Trophoblast cell (in vitro differentiated cells and primary cell): Measurements from ENCODE around the gene HLCS.
A peak's percentile ranks its signal among the peaks of the same experiment; 100 is the strongest.

ENCODE experiments used
- DNase-seq, 2 donors: peaks; one replicate each; pipeline ENCODE4 v3.0.0-alpha.2; 2016
- H2AFZ ChIP-seq: 2 replicates; pipeline ENCODE4 v1.6.1; 2013; ENCODE audit warnings: low read length, moderate library complexity, mild to moderate bottlenecking; ENCODE audit not compliant: insufficient read depth, poor library complexity
- H2AK5ac ChIP-seq: 2 replicates; pipeline ENCODE4 v1.6.1; 2013; ENCODE audit warnings: mild to moderate bottlenecking, low read length
- H2BK120ac ChIP-seq: 2 replicates; pipeline ENCODE4 v1.6.1; 2013; ENCODE audit warnings: low read length, mild to moderate bottlenecking, moderate library complexity; ENCODE audit not compliant: insufficient read depth, poor library complexity
- H2BK12ac ChIP-seq: 2 replicates; pipeline ENCODE4 v1.6.1; 2013; ENCODE audit warnings: mild to moderate bottlenecking, low read length, moderate library complexity
- H2BK5ac ChIP-seq: 2 replicates; pipeline ENCODE4 v1.6.1; 2013; ENCODE audit warnings: low read length, low read depth, moderate library complexity, mild to moderate bottlenecking; ENCODE audit not compliant: poor library complexity
- H3K14ac ChIP-seq: 2 replicates; pipeline ENCODE4 v1.6.1; 2013; ENCODE audit warnings: mild to moderate bottlenecking, low read length
- H3K18ac ChIP-seq: 2 replicates; pipeline ENCODE4 v1.6.1; 2013; ENCODE audit warnings: mild to moderate bottlenecking, low read length
- H3K23ac ChIP-seq: 2 replicates; pipeline ENCODE4 v1.6.1; 2013; ENCODE audit warnings: low read length
- H3K27ac ChIP-seq: 2 replicates; pipeline ENCODE4 v1.5.1; 2013; ENCODE audit warnings: low read depth, mild to moderate bottlenecking, inconsistent platforms, low read length, moderate library complexity
- H3K27me3 ChIP-seq: 2 replicates; pipeline ENCODE4 v1.6.1; 2013; ENCODE audit warnings: inconsistent platforms, mild to moderate bottlenecking, low read length, moderate library complexity; ENCODE audit not compliant: insufficient read depth
- H3K36me3 ChIP-seq, 2 experiments: 1 replicate in 1 of 2; 2 replicates in 1 of 2; pipeline ENCODE4 v1.6.1; 2013; ENCODE audit warnings: low read length in 2 of 2, mild to moderate bottlenecking in 2 of 2, moderate library complexity in 1 of 2; ENCODE audit not compliant: insufficient read depth in 2 of 2, control insufficient read depth in 1 of 2
- H3K4ac ChIP-seq: 2 replicates; pipeline ENCODE4 v1.6.1; 2013; ENCODE audit warnings: low read depth, mild to moderate bottlenecking, low read length, moderate library complexity
- H3K4me1 ChIP-seq, 2 experiments: 1 replicate in 1 of 2; 2 replicates in 1 of 2; pipeline ENCODE4 v1.6.1; 2013; ENCODE audit warnings: low read length in 2 of 2, mild to moderate bottlenecking in 2 of 2, moderate library complexity in 1 of 2; ENCODE audit not compliant: insufficient read depth in 2 of 2, control insufficient read depth in 1 of 2
- H3K4me2 ChIP-seq: 2 replicates; pipeline ENCODE4 v1.6.1; 2013; ENCODE audit warnings: inconsistent platforms, mild to moderate bottlenecking, low read length, moderate library complexity
- H3K4me3 ChIP-seq: 2 replicates; pipeline ENCODE4 v1.5.1; 2013; ENCODE audit warnings: mild to moderate bottlenecking, low read depth, low read length, inconsistent platforms
- H3K79me1 ChIP-seq: one replicate; pipeline ENCODE4 v1.6.1; 2013; ENCODE audit warnings: low read length
- H3K79me2 ChIP-seq: 2 replicates; pipeline ENCODE4 v1.6.1; 2013; ENCODE audit warnings: low read length, mild to moderate bottlenecking; ENCODE audit not compliant: control insufficient read depth, insufficient read depth, poor library complexity
- H3K9ac ChIP-seq: 2 replicates; pipeline ENCODE4 v1.6.1; 2013; ENCODE audit warnings: mild to moderate bottlenecking, low read length
- H3K9me3 ChIP-seq: 2 replicates; pipeline ENCODE4 v1.6.1; 2013; ENCODE audit warnings: low read depth, mild to moderate bottlenecking, control low read depth, inconsistent platforms, low read length; ENCODE audit not compliant: insufficient read depth
- H4K12ac ChIP-seq: 2 replicates; pipeline ENCODE4 v1.6.1; 2013; ENCODE audit warnings: low read depth, mild to moderate bottlenecking, low read length, moderate library complexity
- H4K8ac ChIP-seq: 2 replicates; pipeline ENCODE4 v1.6.1; 2013; ENCODE audit warnings: low read depth, mild to moderate bottlenecking, low read length, moderate library complexity
- H4K91ac ChIP-seq: one replicate; pipeline ENCODE4 v1.6.1; 2013; ENCODE audit warnings: low read depth, mild to moderate bottlenecking, low read length, moderate library complexity
- WGBS: extraction: QIAGEN DNeasy Blood & Tissue Kit; methylation state at CpG from one replicate; pipeline ENCODE4 v1.1.7; 2013; ENCODE audit warnings: missing lambda C conversion rate; ENCODE audit not compliant: insufficient read length, insufficient coverage; ENCODE audit errors: extremely low coverage; 5-methylcytosine and 5-hydroxymethylcytosine counted together

Gene HLCS

DNA sequence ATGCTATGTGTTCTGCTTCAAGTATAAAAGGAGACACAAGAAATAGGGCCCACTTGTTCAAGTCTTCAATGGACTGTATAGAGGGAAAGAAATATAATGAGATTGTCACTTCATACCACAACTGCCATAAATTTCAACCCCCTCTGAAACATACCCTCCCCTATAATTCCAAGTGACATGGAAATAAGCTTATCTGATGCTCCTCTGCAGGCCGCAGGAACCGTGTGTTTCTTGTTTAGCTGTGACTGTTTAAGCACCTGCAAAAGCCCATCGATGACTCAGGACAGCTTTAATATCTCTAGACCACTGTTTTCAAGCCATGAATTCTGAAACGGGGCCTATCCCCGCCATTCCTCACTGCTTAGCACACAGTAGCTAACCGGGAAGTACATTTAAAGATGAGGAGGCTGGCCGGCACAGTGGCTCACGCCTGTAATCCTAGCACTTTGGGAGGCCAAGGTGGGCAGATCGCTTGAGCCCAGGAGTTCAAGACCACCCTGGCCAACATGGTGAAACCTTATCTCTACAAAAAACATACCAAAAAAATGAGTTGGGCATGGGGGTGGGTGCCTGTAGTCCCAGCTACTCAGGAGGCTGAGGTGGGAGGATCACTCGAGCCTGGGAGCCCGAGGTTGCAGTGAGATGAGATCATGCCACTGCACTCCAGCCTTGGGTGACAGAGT is 4.2 kb downstream of the HLCS start:
- Histone ChIP-seq H3K23ac (no peak overlapping the region), H3K79me2 (peaks cover 9% of the 10 kb centered on the region), H3K27me3 (no peaks in the 10 kb centered on the region), H4K12ac (no peak overlapping the region), H3K4ac (no peak overlapping the region), H3K9ac (no peak overlapping the region), H3K36me3 (no peaks in the 10 kb centered on the region), H2AK5ac (no peak overlapping the region), H3K4me3 (no peak overlapping the region), H3K79me1 (peaks cover 15% of the 10 kb centered on the region), H3K9me3 (no peaks in the 10 kb centered on the region), H4K91ac (no peak overlapping the region), H2BK5ac (no peak overlapping the region), H3K18ac (no peak overlapping the region), H2BK12ac (no peak overlapping the region), H2BK120ac (no peak overlapping the region), H3K4me1 (peaks cover 0 to 5% of the 10 kb centered on the region in 2 experiments), H3K27ac (no peak overlapping the region), H2AFZ (no peak overlapping the region), H3K4me2 (no peak overlapping the region), H3K14ac (no peak overlapping the region), H4K8ac (no peak overlapping the region)
- no CpG with 5 or more reads among the region's 11 CpGs for WGBS
- DNase-seq: peak; percentile 35 to 53

DNA sequence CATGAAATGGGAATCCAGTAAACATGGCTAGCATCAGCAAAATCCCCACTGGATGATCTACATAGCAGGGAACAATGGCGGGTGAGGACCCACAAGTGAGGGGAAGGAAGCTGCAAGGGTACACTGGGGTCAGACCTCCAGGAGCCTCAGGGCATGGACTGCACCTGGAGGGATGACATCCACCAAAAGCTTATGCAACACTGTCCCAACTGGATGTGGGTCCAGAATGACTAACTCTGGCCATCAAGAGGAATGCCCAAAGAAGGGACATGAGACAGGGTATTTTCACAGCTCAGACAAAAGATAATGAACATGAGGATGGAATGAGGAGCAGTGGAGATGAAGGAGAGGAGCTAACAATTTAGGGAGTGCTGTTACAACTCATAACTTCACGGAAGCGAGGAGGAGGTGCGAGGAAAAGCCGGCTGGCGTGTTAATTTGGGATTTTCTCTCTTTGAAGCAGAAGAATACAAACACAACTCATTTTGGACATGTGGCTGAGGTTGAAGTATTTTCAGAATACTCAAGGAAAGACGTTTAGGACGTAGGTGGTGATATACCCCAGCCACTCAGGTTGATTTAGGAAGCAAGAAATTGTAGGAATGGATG is 5.7 kb downstream of the HLCS start:
- Histone ChIP-seq H3K4me3 (no peak overlapping the region), H3K79me2 (peaks cover under 1% of the 10 kb centered on the region), H3K4ac (no peak overlapping the region), H3K9ac (no peak overlapping the region), H3K14ac (no peak overlapping the region), H3K18ac (no peak overlapping the region), H2BK12ac (no peak overlapping the region), H2AK5ac (no peak overlapping the region), H2BK5ac (no peak overlapping the region), H2BK120ac (no peak overlapping the region), H3K27me3 (no peaks in the 10 kb centered on the region), H3K23ac (no peak overlapping the region), H3K4me2 (no peak overlapping the region), H4K91ac (no peak overlapping the region), H4K12ac (no peak overlapping the region), H3K79me1 (peaks cover 5% of the 10 kb centered on the region), H2AFZ (no peak overlapping the region), H3K4me1 (peaks cover 0 to 3% of the 10 kb centered on the region in 2 experiments), H3K36me3 (no peaks in the 10 kb centered on the region), H3K27ac (no peak overlapping the region), H3K9me3 (no peaks in the 10 kb centered on the region), H4K8ac (no peak overlapping the region)
- peak; percentile 83 to 94 for DNase-seq
- no CpG with 5 or more reads among the region's 8 CpGs for WGBS

DNA sequence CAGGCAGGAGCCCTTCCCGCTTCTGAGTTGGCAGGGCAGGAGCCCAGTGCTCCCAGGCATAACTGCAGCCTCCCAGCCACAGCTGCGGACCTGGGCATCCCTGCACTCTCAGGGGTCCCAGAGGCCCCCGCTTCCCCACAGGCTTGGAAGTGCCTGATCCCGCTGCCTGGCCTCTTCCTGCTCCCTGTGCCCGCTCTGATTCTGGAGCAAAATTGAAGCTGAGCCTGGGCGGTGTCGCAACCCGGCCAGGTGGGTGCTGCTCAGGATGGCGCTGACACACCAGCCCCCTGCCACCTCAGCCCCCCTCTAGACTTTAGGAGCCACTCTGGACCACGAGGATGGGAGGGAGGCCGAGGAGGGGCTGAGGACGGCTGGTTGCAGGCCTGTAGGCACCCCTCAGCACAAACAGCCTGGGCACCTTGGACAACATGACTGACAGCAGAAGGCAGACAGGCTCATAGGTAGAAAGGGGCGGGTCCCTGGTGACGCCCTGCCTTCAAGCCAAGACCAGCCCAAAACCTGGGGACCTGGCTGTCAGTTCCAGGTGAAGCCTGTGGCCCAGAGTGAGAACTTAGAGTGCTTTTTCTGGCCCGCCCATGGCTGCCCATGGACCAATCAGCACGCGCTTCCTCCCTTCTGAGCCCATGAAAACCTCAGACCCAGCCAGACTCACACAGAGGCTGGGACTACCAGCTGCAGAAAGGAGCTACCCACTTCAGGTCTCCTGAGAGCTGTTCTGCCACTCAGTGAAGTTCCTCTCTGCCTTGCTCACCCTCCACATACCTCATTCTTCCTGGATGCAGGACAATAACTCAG is 7.2 kb downstream of the HLCS start:
- no peaks in the 10 kb centered on the region for H3K36me3 ChIP-seq
- no peaks in the 10 kb centered on the region for H3K79me1 ChIP-seq
- no peaks in the 10 kb centered on the region for H3K27me3 ChIP-seq
- H3K4me2 ChIP-seq: no peak overlapping the region
- WGBS: no CpG with 5 or more reads among the region's 17 CpGs
- no peak overlapping the region for H2BK12ac ChIP-seq
- H3K23ac ChIP-seq: no peak overlapping the region
- H2BK120ac ChIP-seq: no peak overlapping the region
- no peak overlapping the region for H2BK5ac ChIP-seq
- H2AK5ac ChIP-seq: no peak overlapping the region
- no peak overlapping the region for H3K14ac ChIP-seq
- no peaks in the 10 kb centered on the region for H3K9me3 ChIP-seq
- no peak overlapping the region for H4K8ac ChIP-seq
- no peak overlapping the region for H3K18ac ChIP-seq
- H3K4me1 ChIP-seq: no peaks in the 10 kb centered on the region
- no peak overlapping the region for H3K4me3 ChIP-seq
- H3K27ac ChIP-seq: no peak overlapping the region
- H2AFZ ChIP-seq: no peak overlapping the region
- H4K91ac ChIP-seq: no peak overlapping the region
- H3K9ac ChIP-seq: no peak overlapping the region
- no peak overlapping the region for H4K12ac ChIP-seq
- no peak for DNase-seq
- no peaks in the 10 kb centered on the region for H3K79me2 ChIP-seq
- no peak overlapping the region for H3K4ac ChIP-seq

DNA sequence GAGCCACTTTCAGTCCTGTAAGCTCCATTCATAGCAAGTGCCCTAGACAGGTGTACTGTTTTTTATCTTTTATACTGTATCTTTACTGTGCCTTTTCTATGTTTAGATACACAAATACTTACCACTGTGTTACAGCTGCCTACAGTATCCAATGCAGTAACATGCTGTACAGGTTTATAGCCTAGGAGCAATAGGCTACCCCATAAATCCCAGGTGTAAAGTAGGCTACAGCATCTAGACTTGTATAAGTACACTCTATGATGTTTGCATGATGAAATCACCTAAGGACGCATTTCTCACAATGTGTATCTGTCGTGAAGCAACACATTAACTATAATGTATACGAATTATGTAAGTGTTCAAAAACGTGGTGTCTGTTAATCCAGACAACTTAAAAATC is 10.7 kb downstream of the HLCS start:
- H3K18ac ChIP-seq: no peak overlapping the region

More for the DNA sequence above, 10.7 kb downstream of the HLCS start:
- no peak overlapping the region for H3K4ac ChIP-seq
- no peak overlapping the region for H3K4me3 ChIP-seq
- H2BK5ac ChIP-seq: no peak overlapping the region
- H3K36me3 ChIP-seq: no peaks in the 10 kb centered on the region
- no peak overlapping the region for H4K12ac ChIP-seq
- no peaks in the 10 kb centered on the region for H3K79me1 ChIP-seq
- H4K91ac ChIP-seq: no peak overlapping the region
- no peak overlapping the region for H2AK5ac ChIP-seq
- H3K23ac ChIP-seq: no peak overlapping the region
- no peak overlapping the region for H3K27ac ChIP-seq
- no peaks in the 10 kb centered on the region for H3K9me3 ChIP-seq
- H2BK120ac ChIP-seq: no peak overlapping the region
- no peak overlapping the region for H2AFZ ChIP-seq
- H3K4me2 ChIP-seq: no peak overlapping the region
- no peak overlapping the region for H3K9ac ChIP-seq
- no peaks in the 10 kb centered on the region for H3K4me1 ChIP-seq
- no peaks in the 10 kb centered on the region for H3K27me3 ChIP-seq
- no peak overlapping the region for H3K14ac ChIP-seq
- no CpG with 5 or more reads among the region's 4 CpGs for WGBS
- DNase-seq: no peak
- no peak overlapping the region for H2BK12ac ChIP-seq
- no peaks in the 10 kb centered on the region for H3K79me2 ChIP-seq
- no peak overlapping the region for H4K8ac ChIP-seq
